MCF 10A (cell line): Measurements from ENCODE around the gene SLC45A3. TPM values are rescaled to one million over a fixed set of nuclear protein-coding genes. Genes with fewer than 3 reads are reported as not detected.

Source experiments
- BruUV-seq: library from RNA; stranded (reverse); fragments of 400-500 nt; replicated peaks from 2 replicates; lab custom pipeline; 2021; lab: Mats Ljungman, UMichigan
- CTCF ChIA-PET: fragments of 300-600 bp; sonication (Branson Sonifier 250); formaldehyde crosslinking; extraction: SDS; loops from one replicate; lab custom pipeline; 2021; ENCODE audit warnings: antibody characterized with exemption, inconsistent platforms; lab: Yijun Ruan, JAX
- POLR2A ChIA-PET: fragments of 300-600, 350-650 bp; sonication (Branson Sonifier 250); formaldehyde crosslinking; extraction: SDS; loops from one replicate; lab custom pipeline; 2020; ENCODE audit warnings: antibody characterized with exemption, inconsistent platforms; lab: Yijun Ruan, JAX
- DNase-seq: peaks from one replicate; pipeline ENCODE4 v3.0.0-alpha.2; 2018; ENCODE audit not compliant: unreplicated experiment
- H3K27ac Mint-ChIP-seq: one replicate; pipeline ENCODE4 v1.8.0; 2022; ENCODE audit warnings: mild to moderate bottlenecking, low read depth, mixed read lengths; ENCODE audit not compliant: unreplicated experiment
- H3K27me3 Mint-ChIP-seq: one replicate; pipeline ENCODE4 v1.8.0; 2022; ENCODE audit warnings: mixed read lengths; ENCODE audit not compliant: insufficient read depth, unreplicated experiment
- H3K36me3 Mint-ChIP-seq: one replicate; pipeline ENCODE4 v1.8.0; 2022; ENCODE audit warnings: mild to moderate bottlenecking, moderate library complexity, mixed read lengths; ENCODE audit not compliant: insufficient read depth, unreplicated experiment
- H3K4me1 Mint-ChIP-seq: one replicate; pipeline ENCODE4 v1.8.0; 2022; ENCODE audit warnings: mixed read lengths; ENCODE audit not compliant: insufficient read depth, unreplicated experiment
- H3K4me3 Mint-ChIP-seq: one replicate; pipeline ENCODE4 v1.8.0; 2022; ENCODE audit warnings: mild to moderate bottlenecking, moderate library complexity, mixed read lengths; ENCODE audit not compliant: unreplicated experiment
- H3K9me3 Mint-ChIP-seq: one replicate; pipeline ENCODE4 v1.8.0; 2022; ENCODE audit warnings: mixed read lengths; ENCODE audit not compliant: unreplicated experiment
- CTCF ChIP-seq: fragments of 200-600 bp; IDR thresholded peaks from one replicate; pipeline ENCODE4 v1.8.0; 2022; ENCODE audit warnings: antibody characterized with exemption, mild to moderate bottlenecking; ENCODE audit not compliant: unreplicated experiment
- intact Hi-C: fragments of 100-400 bp; cut with micrococcal nuclease; formaldehyde crosslinking; loops from 2 replicates; pipeline ENCODE4 v1.14.1; 2022
- total RNA-seq: library from RNA; stranded (reverse); gene quantifications from 2 replicates; pipeline ENCODE4 v1.2.3, GENCODE V29; 2022

SLC45A3 gene
- total RNA-seq, 1 experiment from 2014 or later, result 3.1 TPM

GRCh38 chr1:205701891-205702290, 21.6 kb upstream of the SLC45A3 start:
- BruUV-seq, result no TSS peak
- no peak for DNase-seq
- H3K36me3 Mint-ChIP-seq, result peaks cover 61% of the 10 kb centered on the region
- intact Hi-C loops, result no loop called here
- no peak for TF ChIP-seq CTCF
- ChIA-PET POLR2A (interaction anchor here (0.5 to 1.3 kb wide), 3 partner anchors 12 to 65 kb away, joined by 3 to 4 read pairs (median 4); no protein-coding TSS in a partner anchor), CTCF (interaction anchor here (0.6 to 5.8 kb wide), 6 partner anchors 9 to 560 kb away, joined by 3 to 61 read pairs (median 7); no protein-coding TSS in a partner anchor)
- no peak overlapping the region for H3K27ac Mint-ChIP-seq
- H3K27me3 Mint-ChIP-seq, result no peaks in the 10 kb centered on the region
- H3K4me3 Mint-ChIP-seq, result no peak overlapping the region
- H3K4me1 Mint-ChIP-seq, result peaks cover 6% of the 10 kb centered on the region
- H3K9me3 Mint-ChIP-seq, result no peaks in the 10 kb centered on the region

GRCh38 chr1:205701420-205701819, 21.1 kb upstream of the SLC45A3 start:
- intact Hi-C loops, result no loop called here
- peaks cover 56% of the 10 kb centered on the region for H3K36me3 Mint-ChIP-seq
- no TSS peak for BruUV-seq

GRCh38 chr1:205700865-205701401, 20.6 kb upstream of the SLC45A3 start:
- Mint-ChIP-seq H3K27ac (no peak overlapping the region), H3K9me3 (no peaks in the 10 kb centered on the region), H3K36me3 (peaks cover 51% of the 10 kb centered on the region), H3K27me3 (no peaks in the 10 kb centered on the region), H3K4me3 (no peak overlapping the region), H3K4me1 (peaks cover 6% of the 10 kb centered on the region)
- TF ChIP-seq CTCF, result no peak
- peak; percentile 33 for DNase-seq
- no TSS peak for BruUV-seq
- CTCF ChIA-PET, result interaction anchor here (0.5 to 5.8 kb wide), 5 partner anchors 10 to 1008 kb away, joined by 3 to 61 read pairs (median 4); no protein-coding TSS in a partner anchor
- POLR2A ChIA-PET, result interaction anchor here (0.8 to 1.6 kb wide), 7 partner anchors 8 to 64 kb away, joined by 3 to 11 read pairs (median 3); no protein-coding TSS in a partner anchor
- intact Hi-C loops, result no loop called here

More at GRCh38 chr1:205701420-205701819, 21.1 kb upstream of the SLC45A3 start:
- Mint-ChIP-seq H3K27me3 (no peaks in the 10 kb centered on the region), H3K4me3 (no peak overlapping the region), H3K27ac (no peak overlapping the region), H3K4me1 (peaks cover 6% of the 10 kb centered on the region), H3K9me3 (no peaks in the 10 kb centered on the region)
- TF ChIP-seq CTCF, result no peak
- no peak for DNase-seq
- ChIA-PET CTCF (interaction anchor here (0.6 to 5.8 kb wide), 4 partner anchors 9 to 559 kb away, joined by 3 to 61 read pairs (median 23); no protein-coding TSS in a partner anchor), POLR2A (interaction anchor here (0.9 to 1.6 kb wide), 5 partner anchors 8 to 64 kb away, joined by 3 to 11 read pairs (median 3); no protein-coding TSS in a partner anchor)

- Mint-ChIP-seq H3K36me3 (peaks cover 36% of the 10 kb centered on the region), H3K9me3 (no peaks in the 10 kb centered on the region), H3K27me3 (no peaks in the 10 kb centered on the region), H3K4me3 (no peak overlapping the region), H3K4me1 (peaks cover 6% of the 10 kb centered on the region), H3K27ac (no peak overlapping the region)
- intact Hi-C loops, result no loop called here
- no peak for TF ChIP-seq CTCF
- no peak for DNase-seq
- POLR2A ChIA-PET, result interaction anchor here (1.0 kb wide), 1 partner anchor 8 kb away, joined by 3 read pairs; no protein-coding TSS in a partner anchor
- CTCF ChIA-PET, result interaction anchor here (0.6 to 14.3 kb wide), 3 partner anchors 13 to 40 kb away, joined by 3 to 129 read pairs (median 61); no protein-coding TSS in a partner anchor
- no TSS peak for BruUV-seq
Observed at GRCh38 chr1:205699416-205699815, 19.1 kb upstream of the SLC45A3 start.
